HG02884 (cell line): Measurements from ENCODE around the gene ZNF717.
"Not testable (repeated sequence)": the region's sequence is repeated elsewhere in the genome, so short reads cannot be mapped to it uniquely, and the experiment has no call there.

ENCODE experiments used
- ATAC-seq: cut with Tn5 transposase; IDR thresholded peaks from one replicate; pipeline ENCODE4 v1.9.1; 2021; ENCODE audit warnings: mild to moderate bottlenecking, moderate library complexity; ENCODE audit not compliant: unreplicated experiment

The ZNF717 gene

DNA sequence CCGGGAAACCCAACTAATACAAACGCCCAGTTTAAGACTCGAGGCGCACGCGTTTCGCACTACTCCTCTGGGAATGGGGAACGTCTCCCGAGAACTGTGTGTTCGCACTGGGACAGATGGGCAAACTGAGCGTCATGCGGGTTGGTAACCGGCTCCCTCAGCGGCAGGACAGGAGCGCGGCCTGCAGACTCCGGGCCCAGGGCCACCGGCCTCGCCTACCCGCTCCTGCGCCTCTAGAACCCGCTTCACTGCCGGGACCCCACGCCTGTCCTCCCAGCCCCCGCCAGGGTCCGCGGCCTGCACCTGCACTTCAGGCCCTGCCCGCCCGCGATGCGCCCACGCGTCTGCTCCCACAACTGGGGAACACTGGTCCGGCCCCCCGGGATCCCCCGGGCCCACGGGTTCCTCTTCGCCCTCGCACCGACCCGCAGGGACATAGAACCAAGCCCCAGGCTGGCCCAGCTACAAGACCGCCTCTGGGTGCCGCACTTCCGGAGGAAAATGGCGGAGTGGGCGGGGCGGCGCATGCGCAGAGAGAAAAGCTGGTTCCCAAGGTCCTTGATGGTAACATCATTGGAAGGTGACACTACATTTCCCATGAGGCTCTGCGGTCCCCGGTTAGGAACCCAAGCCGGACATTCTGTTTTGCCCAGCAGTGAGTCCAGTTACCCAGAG, at the start of gene ZNF717:
ZNF717 (minus strand) TSS at position 469 of the 675 bp plus-strand sequence. CDS start 2,187 bp downstream, outside the sequence.
- ATAC-seq: not testable (repeated sequence)

DNA sequence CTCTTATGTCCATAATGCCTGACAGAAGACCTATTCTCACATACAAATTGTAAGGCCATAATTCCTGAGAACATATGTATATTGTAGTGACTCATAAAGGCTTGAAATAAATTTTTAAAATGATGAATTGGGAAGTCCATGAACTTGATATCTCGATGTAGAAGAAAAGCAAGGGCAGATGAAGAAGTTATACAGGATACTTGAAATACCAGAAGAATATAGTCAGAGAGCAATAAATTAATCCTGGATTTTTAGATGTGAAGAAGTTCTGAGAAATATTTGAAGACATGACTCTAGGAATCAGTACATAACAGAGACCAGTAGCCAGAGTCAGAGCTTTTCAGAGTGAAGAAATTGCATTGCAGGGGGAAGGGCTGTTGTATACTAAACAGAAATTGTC, 45.7 kb upstream of the ZNF717 start:
- ATAC-seq: not testable (repeated sequence)

DNA sequence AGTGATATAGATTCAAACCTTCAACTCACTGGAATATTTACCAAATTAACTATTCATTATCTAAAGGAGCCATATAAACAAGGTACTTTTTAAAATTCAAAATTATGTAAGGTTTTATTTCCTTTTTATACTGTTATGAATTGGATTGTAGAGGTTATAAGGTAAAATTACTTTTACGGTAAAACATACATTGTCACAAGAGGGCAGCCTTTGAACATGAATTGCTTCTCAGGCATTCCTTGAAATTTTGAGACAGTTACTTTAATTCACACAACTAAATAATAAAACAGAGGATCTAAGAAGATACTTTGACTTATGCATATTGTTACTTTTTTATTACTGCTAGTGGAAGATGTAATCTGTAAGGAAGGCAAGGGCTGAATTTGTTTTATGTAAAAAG, 32.7 kb upstream of the ZNF717 start:
- not testable (repeated sequence) for ATAC-seq

DNA sequence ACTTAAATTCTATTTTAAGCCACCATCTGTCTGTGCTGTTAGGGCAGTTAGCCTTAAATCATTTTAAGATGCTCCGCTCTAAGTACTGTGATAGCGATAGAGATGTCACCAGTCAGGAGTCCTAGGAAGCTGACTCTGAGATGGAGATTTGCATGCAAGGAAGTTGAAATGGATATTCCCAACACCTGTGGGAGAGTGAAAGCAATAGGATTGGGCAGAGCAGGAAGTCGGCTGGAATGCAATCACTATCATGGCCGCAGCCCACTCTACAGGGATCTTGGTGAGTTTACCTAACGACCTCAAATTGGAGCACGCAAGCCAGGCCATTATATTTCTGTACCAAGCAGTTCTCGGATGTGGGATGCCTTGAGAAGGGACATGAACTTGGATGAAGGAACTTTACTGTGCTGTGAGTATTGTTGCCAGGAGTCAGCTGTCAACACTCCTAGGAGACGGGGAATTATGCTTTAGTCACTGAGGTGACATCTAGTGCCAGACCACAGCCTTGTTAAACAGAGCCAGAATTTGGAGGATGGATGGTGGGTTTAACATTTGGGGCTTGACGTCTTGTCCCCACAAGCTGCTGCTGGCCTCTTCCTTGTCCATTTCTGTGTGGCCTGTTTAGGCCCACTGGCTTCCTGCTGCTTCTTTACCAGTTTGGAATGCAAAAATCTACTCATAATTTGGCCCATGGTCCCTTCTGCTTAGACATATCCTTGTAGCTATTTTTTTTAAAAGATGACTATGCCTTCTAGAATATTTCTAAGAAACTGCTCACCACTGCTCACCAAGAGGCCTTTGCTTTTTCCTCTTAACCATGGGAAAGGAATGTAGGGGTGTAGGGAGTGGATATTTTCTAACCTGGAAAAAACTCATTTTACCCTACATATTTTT, 31.2 kb upstream of the ZNF717 start:
- not testable (repeated sequence) for ATAC-seq

DNA sequence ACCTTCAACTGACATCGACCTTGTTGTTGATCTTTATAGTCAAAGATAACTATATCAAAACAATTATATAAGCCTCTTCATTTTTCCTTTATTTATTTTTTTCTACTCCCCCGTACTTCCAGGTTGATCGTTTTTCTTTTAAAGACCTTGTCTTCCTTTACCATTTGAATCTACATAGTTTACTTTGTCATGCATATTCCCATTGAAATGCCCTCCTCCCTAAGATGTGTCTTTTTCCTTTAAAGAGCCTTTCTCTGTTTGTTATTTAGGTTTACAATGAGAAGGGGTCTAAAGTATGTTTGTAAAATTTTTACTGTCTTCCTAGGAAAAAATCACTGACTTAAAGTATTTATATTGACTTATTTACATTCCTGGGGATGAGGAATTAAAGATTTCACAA, 29.4 kb upstream of the ZNF717 start:
- no peak for ATAC-seq

DNA sequence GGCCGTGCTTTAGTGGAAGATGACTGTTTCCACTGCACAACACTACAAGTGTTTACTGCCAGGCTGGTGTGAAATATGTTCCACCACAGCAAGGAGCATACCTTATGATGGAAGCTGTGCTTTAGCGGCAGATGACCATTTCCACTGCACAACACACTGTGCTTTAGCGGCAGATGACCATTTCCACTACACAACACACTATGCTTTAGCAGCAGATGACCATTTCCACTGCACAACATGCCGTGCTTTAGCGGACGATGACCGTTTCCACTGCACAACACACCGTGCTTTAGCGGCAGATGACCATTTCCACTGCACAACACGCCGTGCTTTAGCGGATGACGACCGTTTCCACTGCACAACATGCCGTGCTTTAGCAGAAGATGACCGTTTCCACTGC, 2.8 kb downstream of the ZNF717 start:
- ATAC-seq: no peak

DNA sequence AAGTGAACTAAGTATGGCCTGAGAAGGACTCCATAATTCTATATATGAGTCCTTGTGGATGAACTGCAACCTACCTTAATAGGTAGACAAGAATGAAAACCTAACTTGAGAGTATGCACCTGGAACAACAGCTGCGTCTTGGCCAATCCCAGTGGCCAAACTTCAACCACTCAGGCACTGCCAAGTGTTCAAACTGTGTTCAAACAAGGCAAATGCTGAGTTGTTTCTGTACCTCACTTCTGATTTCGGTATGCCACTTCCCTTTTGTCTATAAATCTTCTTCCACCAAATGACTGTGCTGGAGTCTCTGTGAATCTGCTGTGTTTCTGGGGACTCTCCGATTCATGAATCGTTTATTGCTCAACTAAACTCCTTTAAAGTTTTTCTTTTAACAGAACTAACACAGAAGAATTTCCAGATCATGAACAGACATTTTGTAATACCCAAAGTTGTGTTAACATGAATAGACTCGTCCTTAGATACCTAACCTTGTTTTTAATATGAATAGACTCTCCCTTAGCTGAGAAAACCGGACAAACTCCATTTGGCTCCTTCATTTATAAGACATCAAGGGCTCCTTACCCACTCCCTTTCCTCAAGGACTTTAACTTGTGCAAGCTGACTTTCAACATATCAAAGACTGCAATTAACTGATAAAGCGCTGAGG, 4.1 kb downstream of the ZNF717 start:
- ATAC-seq: no peak

DNA sequence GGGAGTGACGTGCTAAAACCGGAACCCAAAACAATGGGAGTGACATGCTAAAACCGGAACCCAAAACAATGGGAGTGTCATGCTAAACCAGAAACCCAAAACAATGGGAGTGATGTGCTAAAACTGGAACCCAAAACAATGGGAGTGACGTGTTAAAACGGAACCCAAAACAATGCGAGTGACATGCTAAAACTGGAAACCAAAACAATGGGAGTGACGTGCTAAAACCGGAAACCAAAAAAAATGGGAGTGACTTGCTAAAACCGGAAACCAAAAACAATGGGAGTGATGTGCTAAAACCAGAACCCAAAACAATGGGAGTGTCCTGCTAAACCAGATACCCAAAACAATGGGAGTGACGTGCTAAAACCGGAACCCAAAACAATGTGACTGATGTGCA, 7.6 kb downstream of the ZNF717 start:
- ATAC-seq: not testable (repeated sequence)

DNA sequence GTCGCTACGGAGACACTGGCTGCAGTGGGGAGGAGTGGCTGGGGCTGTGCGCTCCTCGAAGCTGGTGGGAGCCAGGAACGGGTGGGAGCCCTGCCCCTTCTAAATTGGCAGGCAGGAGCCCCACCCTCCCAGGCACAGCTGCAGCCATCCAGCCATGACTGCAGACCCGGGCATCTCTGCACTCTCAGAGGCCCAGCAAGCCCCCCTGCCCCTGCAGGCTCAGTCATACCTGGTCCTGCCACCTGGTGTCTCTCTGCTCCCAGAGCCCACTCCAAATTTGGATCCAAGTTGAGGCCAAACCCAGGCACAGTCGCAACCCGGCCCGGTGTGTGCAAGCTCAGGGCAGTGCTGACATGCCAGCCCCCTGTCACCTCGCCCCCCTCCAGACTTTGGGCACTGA, 13.7 kb downstream of the ZNF717 start:
- not testable (repeated sequence) for ATAC-seq

DNA sequence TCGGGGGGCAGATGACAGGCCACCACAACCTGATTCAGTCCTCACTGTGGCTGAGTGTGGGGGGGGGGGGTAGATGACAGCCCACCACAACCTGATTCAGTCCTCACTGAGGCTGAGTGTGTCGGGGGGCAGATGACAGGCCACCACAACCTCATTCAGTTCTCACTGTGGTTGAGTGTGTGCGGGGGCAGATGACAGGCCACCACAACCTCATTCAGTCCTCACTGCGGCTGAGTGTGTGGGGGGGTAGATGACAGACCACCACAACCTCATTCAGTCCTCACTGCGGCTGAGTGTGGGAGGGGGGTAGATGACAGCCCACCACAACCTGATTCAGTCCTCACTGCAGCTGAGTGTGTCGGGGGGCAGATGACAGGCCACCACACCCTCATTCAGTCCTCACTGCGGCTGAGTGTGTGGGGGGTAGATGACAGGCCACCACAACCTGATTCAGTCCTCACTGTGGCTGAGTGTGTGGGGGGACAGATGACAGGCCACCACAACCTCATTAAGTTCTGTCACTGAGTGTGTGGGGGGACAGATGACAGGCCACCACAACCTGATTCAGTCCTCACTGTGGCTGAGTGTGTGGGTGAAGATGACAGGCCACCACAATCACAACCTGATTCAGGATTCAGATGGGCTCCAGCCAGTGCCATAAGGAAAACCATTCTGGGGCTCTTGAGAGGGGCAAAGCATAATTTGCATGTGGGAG, 16.9 kb downstream of the ZNF717 start:
- ATAC-seq: no peak

DNA sequence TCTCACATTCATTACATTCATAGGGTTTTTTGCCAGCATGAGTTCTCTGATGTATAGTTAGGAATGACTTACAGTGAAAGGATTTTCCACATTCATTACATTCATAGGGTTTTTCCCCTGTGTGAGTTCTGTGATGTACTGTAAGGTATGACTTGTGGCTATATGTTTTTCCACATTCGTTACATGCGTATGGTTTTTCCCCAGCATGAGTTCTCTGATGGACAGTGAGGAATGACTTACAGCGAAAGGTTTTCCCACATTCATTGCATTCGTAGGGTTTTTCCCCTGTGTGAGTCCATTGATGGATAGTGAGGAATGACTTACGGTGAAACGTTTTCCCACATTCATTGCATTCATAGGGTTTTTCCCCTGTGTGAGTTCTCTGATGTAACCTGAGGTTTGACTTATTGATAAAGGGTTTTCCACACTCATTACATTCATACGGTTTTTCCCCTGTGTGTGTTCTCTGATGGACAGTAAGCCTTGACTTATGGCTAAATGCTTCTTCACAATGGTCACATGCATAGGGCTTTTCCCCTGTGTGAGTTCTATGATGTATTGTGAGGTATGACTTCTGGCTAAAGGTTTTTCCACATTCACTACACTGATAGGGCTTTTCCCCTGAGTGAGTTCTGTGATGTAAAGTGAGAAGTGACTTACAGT, 47.4 kb downstream of the ZNF717 start:
- no peak for ATAC-seq

DNA sequence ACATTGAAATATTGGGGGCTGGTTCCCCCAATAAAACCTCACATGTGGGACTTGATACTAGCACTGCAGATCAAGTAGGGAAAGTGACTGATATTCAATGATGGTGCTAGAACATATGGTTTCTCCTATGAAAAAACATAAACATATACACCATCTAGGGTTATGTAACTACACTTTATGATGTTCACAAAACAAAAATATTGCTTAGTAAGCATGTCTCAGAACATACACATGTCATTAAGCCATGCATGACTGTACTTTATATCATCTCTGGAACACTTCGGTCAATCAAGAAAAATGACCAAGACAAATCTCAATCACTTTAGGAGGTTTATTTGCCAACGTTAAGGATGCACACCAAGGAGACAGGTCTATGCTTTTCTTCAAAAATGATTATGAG, 57.4 kb downstream of the ZNF717 start:
- ATAC-seq: no peak

DNA sequence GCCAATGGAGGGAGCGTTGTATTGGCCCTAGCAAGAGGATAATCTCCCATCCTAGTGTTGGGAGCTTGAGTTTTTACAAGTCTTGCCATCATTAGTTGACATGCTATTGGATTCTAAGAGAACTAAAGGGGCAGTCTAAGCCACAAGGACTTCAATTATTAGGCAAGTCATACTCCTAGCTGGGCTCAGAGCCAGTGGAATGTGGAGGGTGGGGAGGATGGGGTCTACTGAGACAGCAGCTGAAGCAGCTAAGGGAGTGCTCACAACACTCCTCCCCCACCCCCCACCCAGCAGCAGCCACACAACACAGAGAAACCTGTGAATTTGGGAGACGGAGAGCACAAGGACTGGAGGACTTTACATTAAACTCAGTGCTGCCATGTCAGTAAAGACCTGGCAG, 93.3 kb downstream of the ZNF717 start:
- ATAC-seq: no peak

DNA sequence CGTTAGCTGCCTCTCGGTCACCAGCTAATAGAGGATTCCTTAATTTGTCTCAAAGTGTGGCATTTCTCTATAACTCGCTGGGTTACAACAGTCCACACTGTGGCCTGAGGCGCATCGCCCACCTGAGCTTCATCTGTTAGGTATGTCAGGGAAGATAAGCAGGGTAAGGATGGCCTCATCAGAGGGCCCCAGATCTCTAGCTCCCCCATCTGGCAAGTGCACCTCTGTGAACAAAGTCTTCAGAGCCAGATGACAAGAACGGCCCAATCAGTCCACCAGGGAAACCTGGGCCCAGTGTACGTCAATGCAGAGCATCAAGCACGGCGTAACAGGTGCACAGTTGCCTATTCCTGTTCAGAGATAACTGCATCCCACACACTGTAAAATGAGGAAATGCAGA, 98.0 kb downstream of the ZNF717 start:
- ATAC-seq: no peak
